ENCODE results near the gene HRAS. TPM values are rescaled to one million over a fixed set of nuclear protein-coding genes. Genes with fewer than 3 reads are reported as not detected.

The HRAS gene
- polyA plus RNA-seq, 2 of the 4 experiments (the other 2 are of a cell fraction): 56.3 to 86.9 TPM

GRCh38 chr11:526192-526591 is 9.2 kb downstream of the HRAS start:
- TF ChIP-seq JUN (IDR thresholded peaks at IDR 0.05): no peak
- TF ChIP-seq KDM5A (IDR thresholded peaks at IDR 0.05): no peak
- no peak for TF ChIP-seq ELK1 (IDR thresholded peaks at IDR 0.05; ENCODE audit: low read depth, low read length)
- no peak for TF ChIP-seq HOXA7 (CRISPR knock-in tag; IDR thresholded peaks at IDR 0.05)
- no peak for TF ChIP-seq CBX2 (IDR thresholded peaks at IDR 0.05; ENCODE audit: borderline replicate concordance, low read depth)
- no peak for TF ChIP-seq RFX5 (IDR thresholded peaks at IDR 0.05)
- DNase-seq (ENCODE audit: low read depth in 1 of 2, low spot score in 1 of 2) (no peak), FAIRE-seq (no peak), ATAC-seq (no peak)
- WGBS (ENCODE audit: missing lambda C conversion rate): 82% methylated on average over 17 of the region's 17 CpGs
- CTCF ChIA-PET: interaction anchor here (1.4 kb wide), 1 partner anchor 75 kb away, joined by 3 read pairs; no protein-coding TSS in a partner anchor
- POLR2A ChIA-PET: no interaction called here
- Histone ChIP-seq H3K4me1 (no peaks in the 10 kb centered on the region), H3K27ac (no peak overlapping the region), H3K4me2 (no peak overlapping the region), H3K4me3 (no peak overlapping the region), H3K9me3 (no peaks in the 10 kb centered on the region)

GRCh38 chr11:521177-521688 is 14.1 kb downstream of the HRAS start:
- DNase-seq (ENCODE audit: low read depth in 1 of 2, low spot score in 1 of 2) (no peak), FAIRE-seq (no peak), ATAC-seq (no peak)
- Histone ChIP-seq H3K4me3 (no peak overlapping the region), H3K9me3 (peaks cover 10% of the 10 kb centered on the region), H3K4me1 (peaks cover 5% of the 10 kb centered on the region; the same call in 1 of the 3 replicates), H3K27ac (no peak overlapping the region), H3K4me2 (no peak overlapping the region)
- ChIA-PET POLR2A (interaction anchor here (1.1 kb wide), 1 partner anchor 21 kb away, joined by 3 read pairs; no protein-coding TSS in a partner anchor), CTCF (interaction anchor here (0.9 to 2.7 kb wide), 3 partner anchors 12 to 70 kb away, joined by 3 to 13 read pairs (median 3); no protein-coding TSS in a partner anchor)
- 93% methylated on average over 10 of the region's 10 CpGs for WGBS (ENCODE audit: missing lambda C conversion rate)
- TF ChIP-seq EHF (CRISPR knock-in tag; IDR thresholded peaks at IDR 0.05): no peak
- TF ChIP-seq HEYL (CRISPR knock-in tag; IDR thresholded peaks at IDR 0.05): no peak
- TF ChIP-seq FOXS1 (CRISPR knock-in tag; IDR thresholded peaks at IDR 0.05): no peak
- TF ChIP-seq RCOR1 (IDR thresholded peaks at IDR 0.05; ENCODE audit: low read depth, low read length): no peak
- no peak for TF ChIP-seq HDAC2 (IDR thresholded peaks at IDR 0.05)
- TF ChIP-seq KDM5A (IDR thresholded peaks at IDR 0.05): no peak
- TF ChIP-seq RAD21 (conservative IDR thresholded peaks at IDR 0.05 in 1 of 2, IDR thresholded peaks at IDR 0.05 in 1 of 2): no peak
- no peak for TF ChIP-seq HES2 (IDR thresholded peaks at IDR 0.05)
- TF ChIP-seq TFCP2L1 (CRISPR knock-in tag; IDR thresholded peaks at IDR 0.05): no peak
- TF ChIP-seq EHMT2 (IDR thresholded peaks at IDR 0.05; ENCODE audit: low read depth): no peak

GRCh38 chr11:520428-521176 is 14.8 kb downstream of the HRAS start:
- CTCF ChIA-PET: interaction anchor here (2.7 kb wide), 1 partner anchor 13 kb away, joined by 13 read pairs; no protein-coding TSS in a partner anchor
- Histone ChIP-seq H3K4me1 (peaks cover 5% of the 10 kb centered on the region; the same call in 1 of the 3 replicates), H3K9me3 (peaks cover 15% of the 10 kb centered on the region), H3K4me3 (no peak overlapping the region), H3K27ac (no peak overlapping the region), H3K4me2 (no peak overlapping the region)
- FAIRE-seq (no peak), ATAC-seq (no peak), DNase-seq (ENCODE audit: low read depth in 1 of 2, low spot score in 1 of 2) (no peak)
- POLR2A ChIA-PET: interaction anchor here (1.1 kb wide), 1 partner anchor 22 kb away, joined by 3 read pairs; no protein-coding TSS in a partner anchor
- 89% methylated on average over 39 of the region's 39 CpGs for WGBS (ENCODE audit: missing lambda C conversion rate)
- no peak for TF ChIP-seq EHMT2 (IDR thresholded peaks at IDR 0.05; ENCODE audit: low read depth)
- no peak for TF ChIP-seq MAFK (IDR thresholded peaks at IDR 0.05; ENCODE audit: partially characterized antibody)
- no peak for TF ChIP-seq REST (IDR thresholded peaks at IDR 0.05)
- TF ChIP-seq RFX5 (IDR thresholded peaks at IDR 0.05): no peak
- TF ChIP-seq SREBF2 (IDR thresholded peaks at IDR 0.05): no peak
- TF ChIP-seq CBX8 (IDR thresholded peaks at IDR 0.05): no peak
- TF ChIP-seq CTCF (IDR thresholded peaks at IDR 0.05): no peak
- no peak for TF ChIP-seq KDM1A (IDR thresholded peaks at IDR 0.05; ENCODE audit: low read depth)
- no peak for TF ChIP-seq ZSCAN20 (CRISPR knock-in tag; IDR thresholded peaks at IDR 0.05)
- no peak for TF ChIP-seq CBX2 (IDR thresholded peaks at IDR 0.05; ENCODE audit: borderline replicate concordance, low read depth)
- TF ChIP-seq FOXS1 (CRISPR knock-in tag; IDR thresholded peaks at IDR 0.05): no peak
- TF ChIP-seq CHD4 (IDR thresholded peaks at IDR 0.05; ENCODE audit: borderline replicate concordance): no peak

Data from A549 (cell line).